Neural cell (in vitro differentiated cells): ENCODE measurements around the gene RGS10. TPM values are rescaled to one million over a fixed set of nuclear protein-coding genes. Genes with fewer than 3 reads are reported as not detected.
"Not testable (repeated sequence)": the region's sequence is repeated elsewhere in the genome, so short reads cannot be mapped to it uniquely, and the experiment has no call there.

ENCODE experiments used
- H2AFZ ChIP-seq: fragments of 200-600, 300-800 bp; sonication (generic), shearing (Covaris generic); 2 replicates; pipeline ENCODE4 v1.6.0; 2014; ENCODE audit warnings: low read depth, mild to moderate bottlenecking, antibody characterized with exemption, low read length, moderate library complexity
- H3F3A ChIP-seq: fragments of 200-600 bp; shearing (Covaris generic); 2 replicates; pipeline ENCODE4 v1.6.1; 2016; ENCODE audit warnings: mild to moderate bottlenecking, moderate library complexity, mixed read lengths, antibody characterized with exemption, low read length; ENCODE audit not compliant: insufficient read depth, poor library complexity, severe bottlenecking
- H3K27ac ChIP-seq: fragments of 200-600, 300-800 bp; sonication (generic), shearing (Covaris generic); 2 replicates; pipeline ENCODE4 v1.5.1; 2014; ENCODE audit warnings: mild to moderate bottlenecking, low read length, moderate library complexity
- H3K27me3 ChIP-seq: fragments of 300-800, 200-600 bp; sonication (generic), shearing (Covaris generic); 2 replicates; pipeline ENCODE4 v1.6.0; 2014; ENCODE audit warnings: mild to moderate bottlenecking, low read depth, low read length, moderate library complexity; ENCODE audit not compliant: insufficient read depth
- H3K36me3 ChIP-seq: fragments of 300-800, 200-600 bp; sonication (generic), shearing (Covaris generic); 2 replicates; pipeline ENCODE4 v1.5.1; 2014; ENCODE audit warnings: mild to moderate bottlenecking, antibody characterized with exemption, low read length, moderate library complexity; ENCODE audit not compliant: insufficient read depth
- H3K4me2 ChIP-seq: fragments of 300-800, 200-600 bp; sonication (generic), shearing (Covaris generic); 2 replicates; pipeline ENCODE4 v1.6.0; 2014; ENCODE audit warnings: mild to moderate bottlenecking, low read length
- H3K4me3 ChIP-seq: fragments of 300-800, 200-600 bp; sonication (generic), shearing (Covaris generic); 2 replicates; pipeline ENCODE4 v1.5.1; 2014; ENCODE audit warnings: mild to moderate bottlenecking, low read length, moderate library complexity
- H3K79me2 ChIP-seq: fragments of 200-600 bp; shearing (Covaris generic); replicated peaks from 2 replicates; pipeline ENCODE4 v1.6.0; 2014; ENCODE audit warnings: mild to moderate bottlenecking, low read length, moderate library complexity; ENCODE audit not compliant: insufficient read depth
- H3K9ac ChIP-seq: fragments of 300-800, 200-600 bp; sonication (generic), shearing (Covaris generic); 2 replicates; pipeline ENCODE4 v1.6.1; 2016; ENCODE audit warnings: mild to moderate bottlenecking, low read length, mixed read lengths
- H3K9me2 ChIP-seq: fragments of 200-600 bp; shearing (Covaris generic); 2 replicates; pipeline ENCODE4 v1.6.1; 2016; ENCODE audit warnings: mild to moderate bottlenecking, low read length, mixed read lengths; ENCODE audit not compliant: insufficient read depth
- H3K9me3 ChIP-seq: fragments of 200-600, 300-800 bp; sonication (generic), shearing (Covaris generic); 2 replicates; pipeline ENCODE4 v1.6.1; 2016; ENCODE audit warnings: mild to moderate bottlenecking, mixed run types, low read length, moderate library complexity, mixed read lengths
- H4K20me1 ChIP-seq: fragments of 200-600 bp; shearing (Covaris generic); 2 replicates; pipeline ENCODE4 v1.6.1; 2016; ENCODE audit warnings: mild to moderate bottlenecking, mixed run types; ENCODE audit not compliant: insufficient read depth
- EP300 ChIP-seq: fragments of 450-650 bp; conservative IDR thresholded peaks from 2 replicates; pipeline ENCODE4 v1.6.1; 2014; ENCODE audit warnings: antibody characterized with exemption, mild to moderate bottlenecking, moderate library complexity; ENCODE audit not compliant: poor library complexity, severe bottlenecking
- EZH2 ChIP-seq: fragments of 200-600, 300-800 bp; shearing (Covaris generic), sonication (generic); IDR thresholded peaks from 2 replicates; pipeline ENCODE4 v1.6.1; 2014; ENCODE audit warnings: antibody characterized with exemption, low read length, borderline replicate concordance, mild to moderate bottlenecking; ENCODE audit not compliant: insufficient read depth, poor library complexity, severe bottlenecking
- MXI1 ChIP-seq: fragments of 450-650 bp; conservative IDR thresholded peaks from 2 replicates; pipeline ENCODE4 v1.6.1; 2014; ENCODE audit warnings: antibody characterized with exemption, mild to moderate bottlenecking; ENCODE audit not compliant: poor library complexity, severe bottlenecking
- POLR2AphosphoS5 ChIP-seq: IDR thresholded peaks from 2 replicates; pipeline ENCODE4 v1.6.1; 2012
- RAD21 ChIP-seq: fragments of 450-650 bp; conservative IDR thresholded peaks from 2 replicates; pipeline ENCODE4 v1.6.1; 2014; ENCODE audit warnings: antibody characterized with exemption, mild to moderate bottlenecking, moderate library complexity
- REST ChIP-seq: IDR thresholded peaks from 2 replicates; pipeline ENCODE4 v1.6.1; 2012; ENCODE audit warnings: borderline replicate concordance
- SMC3 ChIP-seq: fragments of 450-650 bp; conservative IDR thresholded peaks from 2 replicates; pipeline ENCODE4 v1.6.1; 2014; ENCODE audit warnings: antibody characterized with exemption, mild to moderate bottlenecking, moderate library complexity; ENCODE audit not compliant: poor library complexity
- TAF1 ChIP-seq: IDR thresholded peaks from 2 replicates; pipeline ENCODE4 v1.6.1; 2012; ENCODE audit warnings: low read depth
- polyA plus RNA-seq: library from polyadenylated mRNA; depleted of rRNA; stranded (reverse); fragments of >200 nt; gene quantifications from 2 replicates; pipeline ENCODE4 v1.2.3, GENCODE V29; 2014
- TF ChIP-seq, protein P1 (sequence below): fragments of 450-650 bp; IDR thresholded peaks from 2 replicates; pipeline ENCODE4 v1.5.1; 2014; ENCODE audit warnings: antibody characterized with exemption, mild to moderate bottlenecking, moderate library complexity; ENCODE audit not compliant: poor library complexity, severe bottlenecking

RGS10 gene
- polyA plus RNA-seq, 1 donor from 2014 or later = 2.6 TPM

DNA sequence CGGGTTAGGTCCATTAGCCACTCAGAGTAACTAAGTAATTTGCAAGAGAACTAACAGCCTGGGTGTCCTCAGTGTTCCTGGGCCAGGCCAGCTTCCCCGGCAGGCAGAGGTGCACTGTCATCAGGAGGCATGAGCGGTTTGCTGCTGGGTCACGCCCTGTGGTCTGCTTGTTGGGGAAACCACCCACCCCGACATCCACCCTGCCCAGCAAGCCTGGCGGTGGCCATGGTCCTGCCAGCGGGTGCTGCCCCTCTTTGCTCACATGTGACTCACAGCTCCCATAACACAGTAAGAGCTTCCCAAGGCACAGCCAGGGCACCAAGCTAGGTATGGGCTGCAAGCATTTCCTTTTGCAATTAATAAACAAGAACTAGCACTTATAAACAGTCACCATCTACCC, 75.9 kb downstream of the RGS10 start:
- H3K9me2 ChIP-seq = no peaks in the 10 kb centered on the region
- H4K20me1 ChIP-seq = no peaks in the 10 kb centered on the region
- H3K36me3 ChIP-seq = no peaks in the 10 kb centered on the region
- no peak overlapping the region for H3K4me2 ChIP-seq
- no peak for TF ChIP-seq EZH2
- H3K27ac ChIP-seq = no peak overlapping the region
- H3K9me3 ChIP-seq = no peaks in the 10 kb centered on the region
- H3K27me3 ChIP-seq = no peaks in the 10 kb centered on the region
- H3K9ac ChIP-seq = no peak overlapping the region
- no peaks in the 10 kb centered on the region for H3K79me2 ChIP-seq
- H3F3A ChIP-seq = no peaks in the 10 kb centered on the region
- H2AFZ ChIP-seq = no peak overlapping the region
- H3K4me3 ChIP-seq = no peak overlapping the region

DNA sequence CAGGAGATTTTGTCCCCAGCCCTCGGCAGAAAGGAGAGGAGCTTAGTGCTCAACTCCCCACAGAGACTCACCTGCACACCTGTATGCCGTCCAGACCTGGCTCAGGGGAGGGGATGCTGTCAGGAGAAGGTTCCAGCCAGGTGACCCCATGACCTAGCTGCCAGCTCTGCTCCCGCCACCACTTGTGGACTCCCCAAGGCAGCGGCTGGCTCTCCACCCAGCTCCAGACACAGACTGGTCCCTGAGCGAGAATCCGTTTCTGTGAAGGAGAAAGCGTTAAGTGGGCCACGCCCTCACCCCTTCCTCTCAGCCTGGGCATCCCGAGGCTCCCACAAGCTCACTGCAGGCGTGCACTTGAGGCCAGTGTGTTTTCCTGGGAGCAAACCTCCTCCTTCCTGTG, 76.4 kb downstream of the RGS10 start:
- H3K79me2 ChIP-seq = no peaks in the 10 kb centered on the region
- H3K9me3 ChIP-seq = no peaks in the 10 kb centered on the region
- H3K4me3 ChIP-seq = no peak overlapping the region
- no peak overlapping the region for H3K4me2 ChIP-seq
- H3F3A ChIP-seq = no peaks in the 10 kb centered on the region
- H3K36me3 ChIP-seq = no peaks in the 10 kb centered on the region
- H4K20me1 ChIP-seq = no peaks in the 10 kb centered on the region
- no peaks in the 10 kb centered on the region for H3K27me3 ChIP-seq
- H3K9ac ChIP-seq = no peak overlapping the region
- no peaks in the 10 kb centered on the region for H3K9me2 ChIP-seq
- H2AFZ ChIP-seq = no peak overlapping the region
- TF ChIP-seq EP300 = no peak
- H3K27ac ChIP-seq = no peak overlapping the region

DNA sequence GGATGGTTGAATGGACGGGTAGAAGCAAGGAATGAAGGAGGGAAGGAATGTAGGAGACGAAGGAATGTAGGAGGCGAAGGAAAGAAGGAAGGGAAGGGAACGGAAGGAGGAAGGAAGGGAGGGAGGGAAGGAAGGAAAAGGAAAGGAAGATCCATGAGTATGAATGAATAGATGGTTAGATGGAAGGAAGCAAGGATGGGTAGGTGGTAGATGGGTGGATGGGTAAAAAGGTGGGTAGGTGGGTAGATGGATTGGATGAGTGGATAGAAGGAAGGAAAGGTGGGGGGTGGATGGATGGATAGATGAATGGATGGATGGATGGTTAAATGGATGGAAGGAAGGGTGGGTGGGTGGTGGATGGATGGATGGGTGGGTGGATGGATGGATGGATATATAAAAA, 77.4 kb downstream of the RGS10 start:
- no peak overlapping the region for H3K4me2 ChIP-seq
- no peaks in the 10 kb centered on the region for H4K20me1 ChIP-seq
- no peaks in the 10 kb centered on the region for H3K36me3 ChIP-seq
- H3F3A ChIP-seq = no peaks in the 10 kb centered on the region
- TF ChIP-seq RAD21 = no peak
- TF ChIP-seq, protein P1, sequence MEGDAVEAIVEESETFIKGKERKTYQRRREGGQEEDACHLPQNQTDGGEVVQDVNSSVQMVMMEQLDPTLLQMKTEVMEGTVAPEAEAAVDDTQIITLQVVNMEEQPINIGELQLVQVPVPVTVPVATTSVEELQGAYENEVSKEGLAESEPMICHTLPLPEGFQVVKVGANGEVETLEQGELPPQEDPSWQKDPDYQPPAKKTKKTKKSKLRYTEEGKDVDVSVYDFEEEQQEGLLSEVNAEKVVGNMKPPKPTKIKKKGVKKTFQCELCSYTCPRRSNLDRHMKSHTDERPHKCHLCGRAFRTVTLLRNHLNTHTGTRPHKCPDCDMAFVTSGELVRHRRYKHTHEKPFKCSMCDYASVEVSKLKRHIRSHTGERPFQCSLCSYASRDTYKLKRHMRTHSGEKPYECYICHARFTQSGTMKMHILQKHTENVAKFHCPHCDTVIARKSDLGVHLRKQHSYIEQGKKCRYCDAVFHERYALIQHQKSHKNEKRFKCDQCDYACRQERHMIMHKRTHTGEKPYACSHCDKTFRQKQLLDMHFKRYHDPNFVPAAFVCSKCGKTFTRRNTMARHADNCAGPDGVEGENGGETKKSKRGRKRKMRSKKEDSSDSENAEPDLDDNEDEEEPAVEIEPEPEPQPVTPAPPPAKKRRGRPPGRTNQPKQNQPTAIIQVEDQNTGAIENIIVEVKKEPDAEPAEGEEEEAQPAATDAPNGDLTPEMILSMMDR = no peak
- no peak for TF ChIP-seq REST
- no peak for TF ChIP-seq SMC3
- TF ChIP-seq TAF1 = no peak
- no peak for TF ChIP-seq MXI1
- TF ChIP-seq POLR2AphosphoS5 = no peak
- no peak for TF ChIP-seq EP300
- TF ChIP-seq EZH2 = no peak
- no peaks in the 10 kb centered on the region for H3K27me3 ChIP-seq
- no peak overlapping the region for H2AFZ ChIP-seq
- no peak overlapping the region for H3K4me3 ChIP-seq
- H3K9me3 ChIP-seq = no peaks in the 10 kb centered on the region
- no peak overlapping the region for H3K9ac ChIP-seq
- no peaks in the 10 kb centered on the region for H3K9me2 ChIP-seq
- no peaks in the 10 kb centered on the region for H3K79me2 ChIP-seq
- H3K27ac ChIP-seq = no peak overlapping the region

DNA sequence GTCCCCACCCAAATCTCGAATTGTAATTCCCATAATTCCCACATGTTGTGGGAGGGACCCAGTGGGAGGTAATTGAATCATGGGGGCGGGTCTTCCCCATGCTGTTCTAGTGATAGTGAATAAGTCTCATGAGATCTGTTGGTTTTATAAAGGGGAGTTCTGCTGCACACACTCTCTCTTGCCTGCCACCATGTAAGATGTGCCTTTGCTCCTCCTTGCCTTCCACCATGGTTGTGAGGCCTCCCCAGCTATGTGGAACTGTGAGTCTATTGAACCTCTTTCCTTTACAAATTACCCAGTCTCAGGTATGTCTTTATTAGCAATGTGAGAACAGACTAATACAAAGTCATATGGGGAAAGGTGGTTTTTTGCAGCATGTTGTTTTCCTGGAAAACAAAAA, 79.3 kb downstream of the RGS10 start:
- H4K20me1 ChIP-seq, H3K9ac ChIP-seq, H3K27ac ChIP-seq, H2AFZ ChIP-seq, H3K9me3 ChIP-seq, H3F3A ChIP-seq, H3K4me3 ChIP-seq, H3K4me2 ChIP-seq, H3K36me3 ChIP-seq, H3K27me3 ChIP-seq, H3K79me2 ChIP-seq, H3K9me2 ChIP-seq: not testable (repeated sequence)
